SH-SY5Y (cell line): Measurements from ENCODE around the gene CCPG1.

Experiments
- GATA2 ChIP-seq: IDR thresholded peaks from 2 replicates; pipeline ENCODE4 v1.6.1; 2011; ENCODE audit warnings: mild to moderate bottlenecking, low read depth, low read length
- GATA3 ChIP-seq: IDR thresholded peaks from 2 replicates; pipeline ENCODE4 v1.6.1; 2011; ENCODE audit warnings: low read depth, mild to moderate bottlenecking, low read length, moderate library complexity

- no peak for TF ChIP-seq GATA2
- no peak for TF ChIP-seq GATA3
Measured at GRCh38 chr15:55334371-55334770, 73.8 kb downstream of the CCPG1 start.
